ENCODE measurements around the gene LGALS7B.

Gene LGALS7B

DNA sequence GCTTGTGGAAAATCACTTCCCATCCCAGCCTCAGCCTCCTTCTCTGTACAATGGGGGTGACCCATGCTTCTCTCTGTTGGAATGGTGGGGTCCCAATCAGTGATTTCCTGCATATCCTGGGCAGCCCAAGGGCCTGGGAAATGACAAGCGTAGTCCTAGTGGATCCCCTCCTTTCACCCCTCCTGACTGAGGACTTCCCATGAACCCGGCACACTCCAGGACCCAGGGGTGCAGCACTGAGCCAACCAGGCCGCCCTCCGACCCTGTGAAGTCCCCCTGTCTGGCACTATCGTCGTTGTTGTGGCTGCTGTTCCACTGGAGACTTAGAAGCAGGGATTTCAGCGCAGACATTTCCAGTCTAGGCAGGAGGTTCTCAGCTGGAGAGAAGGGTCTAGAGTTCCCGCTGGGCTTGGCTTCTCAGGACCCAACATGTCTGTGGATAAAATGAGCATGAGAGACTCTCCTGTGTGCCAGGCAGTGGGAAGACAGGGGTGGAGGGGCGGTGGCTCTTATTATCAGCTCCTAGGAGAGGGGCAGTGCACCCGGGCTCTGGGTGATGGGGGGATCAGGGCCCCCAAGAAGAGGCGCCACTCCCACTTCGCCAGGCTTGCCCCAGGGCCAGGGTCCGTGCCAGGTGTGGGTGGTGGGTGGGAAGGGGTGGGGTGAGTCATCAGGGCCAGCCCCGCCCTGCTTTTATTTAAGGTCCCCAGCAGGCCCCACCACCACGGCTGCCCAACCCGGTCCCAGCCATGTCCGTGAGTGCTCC is at the start of gene LGALS7B:
Gene LGALS7B (plus strand): TSS at position 723 of the 766 bp plus-strand sequence. CDS start 27 bp downstream, at position 750.
- Histone ChIP-seq H3K9ac (ENCODE audit: low read length) (no peak within 1 kb of the TSS), H3K27ac (ENCODE audit: low read depth, low read length, poor library complexity, severe bottlenecking) (no peak within 1 kb of the TSS), H3K9me2 (ENCODE audit: low read depth, low read length) (no peaks in the 10 kb centered on the region), H3K4me1 (ENCODE audit: insufficient read depth, low read length, severe bottlenecking) (peaks cover 13% of the 10 kb centered on the region), H3K79me2 (ENCODE audit: insufficient read depth, low read length) (no peaks in the 10 kb centered on the region), H3K27me3 (ENCODE audit: insufficient read depth, low read length) (no peaks in the 10 kb centered on the region), H3F3A (ENCODE audit: insufficient read depth, low read length) (no peaks in the 10 kb centered on the region), H3K36me3 (ENCODE audit: insufficient read depth, low read length) (no peaks in the 10 kb centered on the region), H3K4me3 (ENCODE audit: low read depth, low read length, poor library complexity, severe bottlenecking) (no peak within 1 kb of the TSS), H4K20me1 (ENCODE audit: insufficient read depth, low read length) (no peaks in the 10 kb centered on the region), H2AFZ (ENCODE audit: low read length) (no peak within 1 kb of the TSS), H3K4me2 (ENCODE audit: low read length) (no peak within 1 kb of the TSS), H3K9me3 (ENCODE audit: low read length) (no peaks in the 10 kb centered on the region)
- TF ChIP-seq, protein P1, sequence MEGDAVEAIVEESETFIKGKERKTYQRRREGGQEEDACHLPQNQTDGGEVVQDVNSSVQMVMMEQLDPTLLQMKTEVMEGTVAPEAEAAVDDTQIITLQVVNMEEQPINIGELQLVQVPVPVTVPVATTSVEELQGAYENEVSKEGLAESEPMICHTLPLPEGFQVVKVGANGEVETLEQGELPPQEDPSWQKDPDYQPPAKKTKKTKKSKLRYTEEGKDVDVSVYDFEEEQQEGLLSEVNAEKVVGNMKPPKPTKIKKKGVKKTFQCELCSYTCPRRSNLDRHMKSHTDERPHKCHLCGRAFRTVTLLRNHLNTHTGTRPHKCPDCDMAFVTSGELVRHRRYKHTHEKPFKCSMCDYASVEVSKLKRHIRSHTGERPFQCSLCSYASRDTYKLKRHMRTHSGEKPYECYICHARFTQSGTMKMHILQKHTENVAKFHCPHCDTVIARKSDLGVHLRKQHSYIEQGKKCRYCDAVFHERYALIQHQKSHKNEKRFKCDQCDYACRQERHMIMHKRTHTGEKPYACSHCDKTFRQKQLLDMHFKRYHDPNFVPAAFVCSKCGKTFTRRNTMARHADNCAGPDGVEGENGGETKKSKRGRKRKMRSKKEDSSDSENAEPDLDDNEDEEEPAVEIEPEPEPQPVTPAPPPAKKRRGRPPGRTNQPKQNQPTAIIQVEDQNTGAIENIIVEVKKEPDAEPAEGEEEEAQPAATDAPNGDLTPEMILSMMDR (IDR thresholded peaks at IDR 0.05; ENCODE audit: low read length) = no peak
- no peak for TF ChIP-seq EZH2 (IDR thresholded peaks at IDR 0.05; ENCODE audit: borderline replicate concordance, low read length)

DNA sequence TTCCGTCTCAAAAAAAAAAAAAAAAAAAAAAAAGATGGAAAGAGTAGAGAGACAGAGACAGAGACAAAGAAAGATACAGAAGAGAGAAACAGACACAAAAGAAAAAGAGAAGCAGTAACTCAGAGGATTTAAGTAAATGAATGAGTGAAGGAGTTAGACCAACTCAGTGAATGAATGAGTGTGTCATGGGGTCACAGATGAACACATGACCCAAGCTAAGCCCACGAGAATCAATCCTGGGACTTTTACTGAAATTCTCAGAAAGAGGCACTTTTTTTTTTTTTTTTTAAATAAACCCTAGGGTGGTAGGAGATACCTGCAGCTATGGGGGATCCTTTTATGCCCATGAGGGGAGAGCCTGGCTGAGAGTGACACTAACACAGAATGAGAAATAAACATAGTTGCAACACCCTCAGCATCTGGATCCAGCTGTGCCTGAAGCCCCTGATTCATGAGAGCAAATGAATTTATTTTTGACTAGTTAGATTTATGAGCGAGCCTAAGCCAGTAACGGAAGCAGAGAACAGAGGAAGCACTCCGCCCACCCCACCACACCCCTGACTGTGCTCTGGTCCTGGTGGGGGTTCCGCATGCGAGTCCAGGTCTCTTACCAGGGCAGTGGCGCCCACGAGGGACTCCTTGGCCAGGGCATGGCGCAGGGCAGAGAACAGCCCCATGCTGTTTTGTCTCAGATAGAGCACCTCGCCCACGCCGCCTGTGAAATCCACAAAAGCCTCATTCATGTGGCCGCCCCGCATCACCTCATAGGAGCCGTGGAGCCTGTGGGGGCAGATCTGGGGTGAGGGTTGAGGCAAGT is 49.4 kb upstream of the LGALS7B start:
- Histone ChIP-seq H3K36me3 (ENCODE audit: insufficient read depth, low read length) (no peaks in the 10 kb centered on the region), H3K27me3 (ENCODE audit: insufficient read depth, low read length) (no peaks in the 10 kb centered on the region), H3K9ac (ENCODE audit: low read length) (no peak overlapping the region), H3K4me3 (ENCODE audit: low read depth, low read length, poor library complexity, severe bottlenecking) (no peak overlapping the region), H2AFZ (ENCODE audit: low read length) (no peak overlapping the region), H3K79me2 (ENCODE audit: insufficient read depth, low read length) (no peaks in the 10 kb centered on the region), H3K27ac (ENCODE audit: low read depth, low read length, poor library complexity, severe bottlenecking) (no peak overlapping the region), H3F3A (ENCODE audit: insufficient read depth, low read length) (no peaks in the 10 kb centered on the region), H3K9me3 (ENCODE audit: low read length) (no peaks in the 10 kb centered on the region), H3K4me1 (ENCODE audit: insufficient read depth, low read length, severe bottlenecking) (peaks cover 17% of the 10 kb centered on the region), H4K20me1 (ENCODE audit: insufficient read depth, low read length) (no peaks in the 10 kb centered on the region), H3K4me2 (ENCODE audit: low read length) (no peak overlapping the region), H3K9me2 (ENCODE audit: low read depth, low read length) (no peaks in the 10 kb centered on the region)
- no peak for TF ChIP-seq EZH2 (IDR thresholded peaks at IDR 0.05; ENCODE audit: borderline replicate concordance, low read length)
- TF ChIP-seq, protein P1 (IDR thresholded peaks at IDR 0.05; ENCODE audit: low read length) = no peak

DNA sequence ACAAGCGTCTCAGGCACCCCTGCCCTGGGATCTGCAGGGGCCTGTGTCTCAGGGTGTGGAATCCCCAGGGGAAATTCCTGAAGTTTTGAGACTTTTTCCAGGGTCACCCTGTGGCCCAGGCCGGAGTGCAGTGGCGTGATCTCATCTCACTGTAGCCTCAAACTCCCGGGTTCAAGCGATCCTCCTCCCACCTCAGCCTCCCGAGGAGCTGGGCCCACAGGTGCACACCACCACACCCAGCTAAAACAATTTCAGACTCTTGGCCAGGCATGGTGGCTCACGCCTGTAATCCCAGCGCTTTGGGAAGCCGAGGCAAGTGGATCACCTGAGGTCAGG is 48.8 kb upstream of the LGALS7B start:
- peaks cover 11% of the 10 kb centered on the region for H3K4me1 ChIP-seq (ENCODE audit: insufficient read depth, low read length, severe bottlenecking)
- H4K20me1 ChIP-seq (ENCODE audit: insufficient read depth, low read length) = no peaks in the 10 kb centered on the region
- H3K27me3 ChIP-seq (ENCODE audit: insufficient read depth, low read length) = no peaks in the 10 kb centered on the region
- TF ChIP-seq, protein P1 (IDR thresholded peaks at IDR 0.05; ENCODE audit: low read length) = no peak
- no peak for TF ChIP-seq EZH2 (IDR thresholded peaks at IDR 0.05; ENCODE audit: borderline replicate concordance, low read length)
- H3K27ac ChIP-seq (ENCODE audit: low read depth, low read length, poor library complexity, severe bottlenecking) = no peak overlapping the region
- no peak overlapping the region for H3K4me2 ChIP-seq (ENCODE audit: low read length)
- H3K79me2 ChIP-seq (ENCODE audit: insufficient read depth, low read length) = no peaks in the 10 kb centered on the region
- H3F3A ChIP-seq (ENCODE audit: insufficient read depth, low read length) = no peaks in the 10 kb centered on the region
- H3K9ac ChIP-seq (ENCODE audit: low read length) = no peak overlapping the region
- no peaks in the 10 kb centered on the region for H3K9me2 ChIP-seq (ENCODE audit: low read depth, low read length)
- no peak overlapping the region for H2AFZ ChIP-seq (ENCODE audit: low read length)
- H3K9me3 ChIP-seq (ENCODE audit: low read length) = no peaks in the 10 kb centered on the region
- no peak overlapping the region for H3K4me3 ChIP-seq (ENCODE audit: low read depth, low read length, poor library complexity, severe bottlenecking)
- no peaks in the 10 kb centered on the region for H3K36me3 ChIP-seq (ENCODE audit: insufficient read depth, low read length)

Data from OCI-LY1 (cell line).